ENCODE results near the gene DPYD.

DNA sequence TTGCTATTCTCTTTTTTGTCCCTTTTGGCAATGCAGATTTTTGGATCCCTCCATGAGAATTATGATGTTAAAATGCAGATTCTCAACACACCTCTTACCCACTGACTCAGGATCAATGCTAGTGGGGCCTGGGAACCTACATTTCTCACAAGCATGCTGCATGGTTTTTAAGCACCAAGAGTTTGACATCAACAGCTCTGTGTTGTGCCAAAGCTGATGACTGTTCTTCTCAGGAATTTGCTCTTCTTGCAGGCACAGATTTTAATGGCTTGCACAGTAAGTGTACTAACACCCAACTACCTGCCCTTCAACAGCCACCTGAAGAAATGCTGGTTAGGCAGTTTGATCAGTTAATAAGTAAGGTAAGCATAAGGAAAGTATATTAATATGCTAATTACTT is 730.5 kb downstream of the DPYD start:
- TF ChIP-seq, protein P1, sequence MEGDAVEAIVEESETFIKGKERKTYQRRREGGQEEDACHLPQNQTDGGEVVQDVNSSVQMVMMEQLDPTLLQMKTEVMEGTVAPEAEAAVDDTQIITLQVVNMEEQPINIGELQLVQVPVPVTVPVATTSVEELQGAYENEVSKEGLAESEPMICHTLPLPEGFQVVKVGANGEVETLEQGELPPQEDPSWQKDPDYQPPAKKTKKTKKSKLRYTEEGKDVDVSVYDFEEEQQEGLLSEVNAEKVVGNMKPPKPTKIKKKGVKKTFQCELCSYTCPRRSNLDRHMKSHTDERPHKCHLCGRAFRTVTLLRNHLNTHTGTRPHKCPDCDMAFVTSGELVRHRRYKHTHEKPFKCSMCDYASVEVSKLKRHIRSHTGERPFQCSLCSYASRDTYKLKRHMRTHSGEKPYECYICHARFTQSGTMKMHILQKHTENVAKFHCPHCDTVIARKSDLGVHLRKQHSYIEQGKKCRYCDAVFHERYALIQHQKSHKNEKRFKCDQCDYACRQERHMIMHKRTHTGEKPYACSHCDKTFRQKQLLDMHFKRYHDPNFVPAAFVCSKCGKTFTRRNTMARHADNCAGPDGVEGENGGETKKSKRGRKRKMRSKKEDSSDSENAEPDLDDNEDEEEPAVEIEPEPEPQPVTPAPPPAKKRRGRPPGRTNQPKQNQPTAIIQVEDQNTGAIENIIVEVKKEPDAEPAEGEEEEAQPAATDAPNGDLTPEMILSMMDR (IDR thresholded peaks at IDR 0.05; ENCODE audit: low read length): no peak
- TF ChIP-seq EZH2 (IDR thresholded peaks at IDR 0.05; ENCODE audit: borderline replicate concordance, low read length): no peak

Data from OCI-LY1 (cell line).